IPS-11a (cell line): ENCODE measurements around the gene PRAMEF15.
"Not testable (repeated sequence)": the region's sequence is repeated elsewhere in the genome, so short reads cannot be mapped to it uniquely, and the experiment has no call there.

ENCODE experiments used
- H3K4me3 ChIP-seq: one replicate; pipeline ENCODE4 v1.5.1; 2013; ENCODE audit warnings: low read depth, low read length, control low read depth

The PRAMEF15 gene

DNA sequence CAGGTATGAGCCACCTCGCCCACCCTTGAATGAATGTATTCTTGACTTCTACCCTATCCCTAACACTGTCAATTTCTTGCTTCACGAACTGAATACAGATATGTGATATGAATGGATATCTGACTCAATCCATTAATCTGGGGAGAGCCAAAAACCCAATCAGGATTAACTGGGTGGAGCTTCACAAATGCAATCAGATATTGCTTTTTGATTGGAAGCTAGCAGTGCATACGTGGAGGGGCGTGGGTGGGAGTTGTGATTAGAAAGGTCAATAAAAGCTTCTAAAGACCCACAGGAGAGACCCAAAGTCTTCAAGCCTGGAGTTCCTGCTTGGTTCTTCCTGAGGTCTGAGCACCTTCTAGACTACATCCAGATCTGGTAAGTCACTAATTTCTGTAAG, at the start of gene PRAMEF15:
Gene PRAMEF15 (plus strand): TSS at position 301 of the 400 bp plus-strand sequence. CDS start 2,827 bp downstream, outside the sequence.
- H3K4me3 ChIP-seq, result not testable (repeated sequence)

DNA sequence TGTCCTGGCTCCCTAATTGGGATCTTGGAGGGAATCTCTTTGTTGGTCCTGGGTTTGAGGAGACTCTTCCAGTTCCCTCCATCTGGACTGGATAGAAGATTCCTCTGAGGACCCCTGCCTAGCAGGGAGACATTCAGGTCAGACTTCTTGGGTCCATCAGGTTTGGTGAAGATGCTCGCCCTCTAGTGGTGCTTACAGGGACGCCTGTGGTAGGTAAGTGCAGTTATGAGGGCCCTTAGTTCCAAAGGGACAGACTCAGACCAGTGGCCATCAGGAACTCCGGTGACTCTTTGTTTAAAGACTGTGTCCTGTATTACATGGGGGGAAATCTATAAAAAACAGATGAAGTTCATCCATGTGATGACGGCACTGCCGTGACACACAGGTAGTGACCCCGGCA, 38.4 kb upstream of the PRAMEF15 start:
- not testable (repeated sequence) for H3K4me3 ChIP-seq

DNA sequence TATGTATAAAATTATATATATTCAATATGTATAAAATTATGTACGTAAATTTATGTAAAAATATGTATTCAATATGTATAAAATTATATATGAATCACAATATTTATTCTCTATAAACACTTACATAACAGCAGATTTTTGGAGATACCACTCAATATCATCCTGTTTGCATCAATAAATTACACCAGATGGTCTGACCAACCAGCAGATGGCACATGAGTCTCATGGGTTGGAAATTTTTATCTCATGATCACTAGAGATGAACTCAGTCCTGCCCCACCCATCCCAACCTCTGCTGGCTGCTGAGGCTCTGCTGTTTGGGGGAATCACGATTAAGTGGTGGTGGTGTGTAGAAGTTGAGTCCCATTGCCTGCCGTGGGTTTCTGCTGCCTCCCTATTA, 35.8 kb upstream of the PRAMEF15 start:
- not testable (repeated sequence) for H3K4me3 ChIP-seq

DNA sequence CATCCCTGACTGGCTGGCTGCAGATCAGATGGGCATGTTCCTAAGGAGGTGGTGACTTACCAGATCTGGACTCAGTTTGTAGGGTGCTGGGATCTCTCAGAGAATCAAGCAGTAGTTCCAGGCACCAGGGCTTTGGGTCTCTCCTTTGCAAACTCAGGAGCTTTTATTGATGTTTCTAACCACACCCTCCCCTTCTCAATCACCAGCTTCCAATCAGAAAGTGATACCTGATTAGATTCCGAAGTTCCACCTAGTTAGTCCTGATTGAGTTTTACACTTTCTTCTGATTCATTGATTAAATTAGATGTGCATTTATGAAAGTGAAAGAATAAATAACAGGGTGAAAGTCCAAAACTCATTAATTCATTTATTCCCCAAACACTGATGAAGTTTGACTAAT, 30.3 kb upstream of the PRAMEF15 start, which contains the start of gene PRAMEF8:
Gene PRAMEF8 (minus strand): TSS at position 101 of the 400 bp plus-strand sequence. CDS start 1,046 bp downstream, outside the sequence.
- H3K4me3 ChIP-seq, result not testable (repeated sequence)

DNA sequence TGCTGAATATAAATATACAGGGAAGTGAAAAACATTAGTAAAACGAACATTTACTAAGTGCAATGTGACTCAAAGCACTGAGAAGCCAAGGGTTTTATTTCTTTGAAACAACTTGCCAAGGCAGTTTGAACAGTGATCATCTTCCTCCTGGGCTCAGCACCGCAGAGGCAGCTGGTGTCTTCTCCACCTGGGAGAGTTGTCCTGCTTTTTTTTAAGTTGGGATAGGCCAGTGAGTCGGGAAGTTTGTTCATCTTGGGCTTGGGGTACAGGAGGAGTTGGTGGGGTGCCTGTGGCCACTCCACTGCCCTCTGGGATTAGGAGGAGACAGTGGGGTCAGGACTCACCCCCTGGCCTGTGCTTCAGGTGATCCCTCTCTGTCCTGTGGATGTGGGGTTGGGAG, 26.4 kb upstream of the PRAMEF15 start:
- H3K4me3 ChIP-seq, result not testable (repeated sequence)

DNA sequence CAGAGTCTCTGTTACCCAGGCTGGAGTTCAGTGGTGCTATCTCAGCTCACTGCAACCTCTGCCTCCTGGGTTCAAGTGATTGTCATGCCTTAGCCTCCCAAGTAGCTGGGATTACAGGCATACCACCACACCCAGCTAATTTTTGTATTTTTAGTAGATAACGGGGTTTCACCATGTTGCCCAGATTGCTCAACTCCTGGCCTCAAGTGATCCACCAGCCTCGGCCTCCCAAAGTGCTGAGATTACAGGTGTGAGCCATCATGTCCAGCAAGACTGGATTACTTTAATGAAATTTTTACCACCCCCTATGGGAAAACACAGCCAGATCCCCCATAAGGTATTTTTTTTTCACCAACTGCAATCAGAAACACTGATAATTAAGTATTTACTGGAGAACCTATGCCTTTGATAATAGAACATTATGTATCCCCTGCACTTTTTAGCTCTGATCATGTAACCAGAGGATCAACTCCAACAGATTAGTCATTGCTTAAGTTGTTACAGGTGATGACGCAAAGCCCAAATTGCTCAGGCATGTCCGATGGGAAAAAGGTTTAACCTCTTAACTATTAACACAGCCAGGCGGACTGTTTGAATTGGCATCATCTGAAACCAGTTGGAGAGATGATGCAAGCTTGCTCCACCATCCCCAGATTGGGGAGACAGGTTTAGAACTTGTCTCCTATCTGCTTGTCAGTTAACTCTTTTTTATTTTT, 18.0 kb upstream of the PRAMEF15 start:
- not testable (repeated sequence) for H3K4me3 ChIP-seq

DNA sequence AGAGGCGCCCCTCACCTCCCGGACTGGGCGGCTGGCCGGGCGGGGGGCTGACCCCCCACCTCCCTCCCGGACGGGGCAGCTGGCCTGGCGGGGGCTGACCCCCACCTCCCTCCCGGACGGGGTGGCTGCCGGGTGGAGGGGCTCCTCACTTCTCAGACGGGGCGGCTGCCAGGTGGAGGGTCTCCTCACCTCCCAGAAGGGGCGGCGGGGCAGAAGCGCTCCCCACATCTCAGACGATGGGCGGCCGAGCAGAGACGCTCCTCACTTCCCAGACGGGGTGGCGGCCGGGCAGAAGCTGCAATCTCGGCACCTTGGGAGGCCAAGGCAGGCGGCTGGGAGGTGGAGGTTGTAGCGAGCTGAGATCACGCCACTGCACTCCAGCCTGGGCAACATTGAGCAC, 16.7 kb upstream of the PRAMEF15 start:
- H3K4me3 ChIP-seq, result not testable (repeated sequence)

DNA sequence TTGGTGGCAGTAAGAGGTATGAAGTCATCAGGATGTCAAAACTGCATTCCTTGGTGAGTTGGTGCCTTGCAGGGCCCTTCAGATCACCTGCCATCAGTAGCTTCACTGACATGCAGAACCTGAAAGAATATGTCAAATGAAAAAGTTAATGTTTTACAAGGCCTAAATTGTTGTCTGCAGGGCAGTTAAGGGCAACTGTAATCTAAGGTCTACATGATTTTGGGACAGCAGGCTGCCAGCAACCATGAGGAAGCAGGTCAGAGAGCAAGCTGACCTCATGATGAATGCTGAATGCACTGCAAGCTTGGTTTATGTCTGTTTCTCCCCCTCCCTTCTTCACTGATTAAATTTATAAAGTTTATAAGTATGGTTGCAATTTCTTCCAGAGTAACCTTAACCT, 13.2 kb upstream of the PRAMEF15 start:
- not testable (repeated sequence) for H3K4me3 ChIP-seq

DNA sequence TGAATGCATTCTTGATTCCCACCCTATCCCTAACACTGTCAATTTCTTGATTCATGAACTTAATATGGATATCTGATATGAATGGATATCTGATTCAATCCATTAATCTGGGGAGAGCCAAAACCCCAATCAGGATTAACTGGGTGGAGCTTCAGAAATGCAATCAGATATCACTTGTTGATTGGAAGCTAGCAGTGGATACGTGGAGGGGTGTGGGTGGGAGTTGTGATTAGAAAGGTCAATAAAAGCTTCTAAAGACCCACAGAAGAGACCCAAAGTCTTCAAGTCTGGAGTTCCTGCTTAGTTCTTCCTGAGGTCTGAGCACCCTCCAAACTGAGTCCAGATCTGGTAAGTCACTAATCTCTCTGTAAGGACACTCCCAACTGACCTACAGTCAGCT, 12.1 kb upstream of the PRAMEF15 start, which contains the start of gene PRAMEF33:
Gene PRAMEF33 (plus strand): TSS at position 301 of the 400 bp plus-strand sequence. CDS start 2,416 bp downstream, outside the sequence.
- H3K4me3 ChIP-seq, result not testable (repeated sequence)

DNA sequence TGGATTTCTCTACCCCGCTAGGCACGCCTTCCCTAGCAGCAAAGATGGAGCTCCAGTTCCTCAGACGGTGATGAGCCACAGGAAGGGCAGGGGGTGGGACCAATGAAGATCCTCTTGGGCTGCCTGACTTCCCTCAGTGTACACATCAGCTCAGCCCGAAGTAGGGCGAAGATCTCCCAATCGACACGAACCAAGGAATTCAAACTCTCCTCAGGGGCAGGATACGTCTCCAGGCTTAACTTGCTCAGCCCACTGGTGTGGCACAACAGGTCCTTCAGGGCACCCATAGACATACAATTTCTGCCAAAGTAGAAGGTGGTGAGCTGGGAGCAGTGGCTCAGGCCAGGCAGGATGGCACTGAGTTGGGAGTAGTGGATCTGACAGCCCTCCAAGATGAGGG, 27.1 kb downstream of the PRAMEF15 start:
- not testable (repeated sequence) for H3K4me3 ChIP-seq

DNA sequence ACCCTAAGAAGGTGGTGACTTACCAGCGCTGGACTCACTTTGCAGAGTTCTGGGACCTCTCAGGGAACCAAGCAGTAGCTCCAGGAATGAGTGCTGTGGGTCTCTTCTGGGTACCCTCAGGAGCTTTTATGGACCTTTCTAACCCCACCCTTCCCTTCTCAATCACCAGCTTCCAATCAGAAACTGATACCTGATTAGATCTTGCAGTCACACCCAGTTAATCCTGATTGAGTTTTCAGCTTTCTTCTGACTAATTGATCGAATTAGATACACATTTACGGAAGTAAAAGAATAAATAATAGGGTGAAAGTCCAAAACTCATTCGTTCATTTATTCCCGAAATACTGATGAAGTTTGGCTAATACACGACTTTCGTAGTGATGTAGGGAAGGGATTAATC, 31.7 kb downstream of the PRAMEF15 start, which contains the start of gene PRAMEF14:
Gene PRAMEF14 (minus strand): TSS at position 101 of the 400 bp plus-strand sequence. CDS start 1,820 bp downstream, outside the sequence.
- H3K4me3 ChIP-seq, result not testable (repeated sequence)

DNA sequence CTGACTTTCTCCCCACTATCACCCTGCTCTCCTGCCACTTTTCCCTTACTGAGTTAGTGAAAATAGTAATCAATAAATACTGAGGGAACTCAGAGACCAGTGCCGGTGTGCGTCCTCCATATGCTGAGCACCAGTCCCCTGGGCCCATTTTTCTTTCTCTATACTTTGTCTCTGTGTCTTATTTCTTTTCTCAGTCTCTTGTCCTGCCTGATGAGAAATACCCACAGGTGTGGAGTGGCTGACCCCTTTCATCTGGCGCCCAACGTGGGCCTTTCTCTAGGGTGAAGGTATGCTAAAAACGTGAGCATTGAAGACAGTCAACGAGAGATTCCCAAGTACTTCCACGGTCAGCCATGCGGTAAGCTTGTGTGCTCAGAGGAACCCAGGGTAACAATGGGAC, 38.1 kb downstream of the PRAMEF15 start:
- H3K4me3 ChIP-seq, result not testable (repeated sequence)

DNA sequence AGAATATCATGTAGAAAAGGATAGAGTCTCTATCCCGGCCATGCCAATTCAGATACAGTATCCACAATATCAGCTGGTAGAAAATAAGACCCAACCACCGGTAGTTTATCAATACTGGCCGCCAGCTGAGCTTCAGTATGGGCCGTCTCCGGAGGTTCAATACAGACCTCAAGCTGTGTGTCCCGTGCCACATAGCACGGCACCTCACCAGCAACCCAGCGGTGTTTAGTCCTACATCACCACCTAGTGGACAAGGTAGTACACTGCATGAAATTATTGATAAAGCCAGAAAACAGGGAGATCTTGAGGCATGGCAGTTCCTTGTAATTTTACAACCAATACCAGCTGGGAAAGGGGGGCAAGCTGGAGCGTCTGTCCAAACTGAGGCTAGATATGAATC, 39.1 kb downstream of the PRAMEF15 start:
- H3K4me3 ChIP-seq, result not testable (repeated sequence)

DNA sequence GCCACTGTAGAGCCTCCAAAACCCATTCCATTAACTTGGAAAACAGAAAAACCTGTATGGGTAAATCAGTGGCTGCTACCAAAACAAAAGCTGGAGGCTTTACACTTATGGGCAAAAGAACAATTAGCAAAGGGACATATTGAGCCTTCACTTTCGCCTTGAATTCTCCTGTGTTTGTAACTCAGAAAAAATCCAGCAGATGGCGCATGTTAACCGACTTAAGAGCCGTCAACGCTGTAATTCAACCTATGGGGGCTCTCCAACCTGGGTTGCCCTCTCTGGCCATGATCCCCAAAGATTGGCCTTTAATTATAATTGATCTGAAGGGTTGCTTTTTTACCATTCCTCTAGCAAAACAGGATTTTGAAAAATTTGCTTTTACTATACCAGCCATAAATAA, 41.4 kb downstream of the PRAMEF15 start:
- H3K4me3 ChIP-seq, result not testable (repeated sequence)

DNA sequence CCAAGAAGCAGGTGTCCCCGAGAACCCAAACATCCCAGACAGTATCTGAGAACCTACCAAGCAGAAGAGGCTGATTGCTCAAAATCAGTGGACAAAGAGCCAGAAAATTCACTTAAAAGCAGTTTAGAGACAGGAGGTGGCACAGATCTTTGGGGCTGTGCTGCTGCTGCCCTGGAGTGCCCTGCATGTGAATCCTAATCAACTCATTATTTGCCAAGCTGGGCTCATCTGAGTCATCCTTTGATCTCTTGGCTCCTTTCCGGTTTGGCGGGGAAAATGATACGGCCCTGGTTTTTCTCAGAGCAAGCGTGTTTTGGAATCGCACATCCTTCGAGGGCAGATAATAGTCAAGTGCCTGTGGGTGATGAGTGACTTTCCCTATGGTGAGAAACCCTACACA, 47.0 kb downstream of the PRAMEF15 start:
- H3K4me3 ChIP-seq, result not testable (repeated sequence)

DNA sequence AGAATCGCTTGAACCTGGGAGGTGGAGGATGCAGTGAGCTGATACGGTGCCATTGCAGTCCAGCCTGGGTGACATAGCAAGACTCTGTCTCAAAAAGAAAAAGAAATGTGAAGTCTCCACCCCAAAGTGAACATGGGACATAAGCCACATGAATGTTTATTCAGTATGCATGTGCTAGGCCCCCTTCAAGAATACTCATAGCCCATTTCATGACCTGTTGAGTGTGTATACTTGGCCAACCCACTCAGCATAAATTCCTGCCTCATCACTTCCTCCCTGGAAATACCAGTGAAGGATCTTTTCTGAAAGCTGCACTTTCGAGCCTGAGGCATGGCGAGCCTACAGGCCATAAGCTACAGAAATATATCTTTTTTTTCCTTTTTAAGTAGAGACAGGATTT, 49.5 kb downstream of the PRAMEF15 start:
- H3K4me3 ChIP-seq, result not testable (repeated sequence)

DNA sequence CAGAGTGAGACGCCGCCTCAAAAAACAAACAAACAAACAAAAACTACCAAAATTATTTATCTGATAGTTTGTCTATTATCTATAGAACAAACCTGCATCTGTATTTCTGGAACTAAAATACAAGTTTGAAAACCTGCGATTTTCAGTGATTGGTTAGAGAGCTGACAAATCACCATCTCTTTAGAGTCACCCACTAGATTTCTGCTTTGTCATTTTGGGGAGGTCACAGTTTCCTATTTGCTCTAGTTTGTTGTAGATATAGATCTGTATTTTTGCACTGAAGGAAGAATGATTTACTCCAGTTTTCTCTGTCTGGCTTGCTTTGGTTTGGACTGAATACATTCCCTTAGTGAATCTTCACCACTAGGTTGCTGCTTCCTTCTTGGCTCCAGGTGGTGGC, 51.2 kb downstream of the PRAMEF15 start:
- H3K4me3 ChIP-seq, result not testable (repeated sequence)

DNA sequence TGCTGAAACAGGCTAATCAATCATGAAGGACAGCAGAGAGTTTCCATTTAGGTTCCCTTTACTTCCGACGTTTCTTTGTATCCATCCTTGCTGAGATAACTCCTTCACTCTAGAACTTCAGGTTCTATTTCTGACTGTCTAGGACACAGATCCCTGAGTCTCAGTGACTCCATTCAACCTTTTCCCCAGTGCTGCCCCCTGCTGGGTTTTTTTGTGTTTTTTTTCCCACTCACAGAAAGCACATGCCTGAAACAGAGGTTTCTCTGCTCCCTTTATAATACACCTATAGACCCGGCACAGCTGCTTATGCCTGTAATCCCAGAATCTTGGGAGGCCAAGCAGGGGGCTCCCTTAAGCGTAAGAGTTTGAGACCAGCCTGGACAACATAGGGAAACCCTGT, 53.2 kb downstream of the PRAMEF15 start:
- H3K4me3 ChIP-seq, result not testable (repeated sequence)
